Panc1 (cell line): Measurements from ENCODE around the gene RBP4. TPM values are rescaled to one million over a fixed set of nuclear protein-coding genes. Genes with fewer than 3 reads are reported as not detected.

Source experiments
- ATAC-seq: fragments of 200-7000 bp; cut with Tn5 transposase; 2 replicates; pipeline ENCODE4 v1.9.1; 2020; ENCODE audit warnings: mild to moderate bottlenecking, moderate library complexity
- BruUV-seq: library from RNA; stranded (reverse); fragments of 400-500 nt; replicated peaks from 2 replicates; lab custom pipeline; 2021; lab: Mats Ljungman, UMichigan
- CTCF ChIA-PET: fragments of 300-600 bp; sonication (Branson Sonifier 250); formaldehyde crosslinking; loops from one replicate; lab custom pipeline; 2022; ENCODE audit warnings: antibody characterized with exemption; lab: Charles Lee
- POLR2A ChIA-PET: fragments of 300-600 bp; sonication (Branson Sonifier 250); formaldehyde crosslinking; loops from one replicate; lab custom pipeline; 2022; ENCODE audit warnings: antibody characterized with exemption; lab: Charles Lee
- DNase-seq: peaks from one replicate; pipeline ENCODE4 v3.0.0-alpha.2; 2010; ENCODE audit warnings: low read depth, low spot score
- H3K27ac ChIP-seq: 2 replicates; pipeline ENCODE4 v1.5.1; 2011; ENCODE audit warnings: mild to moderate bottlenecking, low read length, inconsistent platforms
- H3K27me3 ChIP-seq: fragments of 200-500 bp; sonication (Bioruptor generic); 2 replicates; pipeline ENCODE4 v1.6.0; 2014; ENCODE audit warnings: low read length, inconsistent platforms; ENCODE audit not compliant: control insufficient read depth, insufficient read depth
- H3K36me3 ChIP-seq: fragments of 200-500 bp; sonication (Bioruptor generic); 2 replicates; pipeline ENCODE4 v1.5.1; 2014; ENCODE audit warnings: inconsistent platforms, mild to moderate bottlenecking, low read length, moderate library complexity; ENCODE audit not compliant: control insufficient read depth, insufficient read depth
- H3K4me1 ChIP-seq: 2 replicates; pipeline ENCODE4 v1.5.1; 2011; ENCODE audit warnings: inconsistent platforms, mild to moderate bottlenecking, low read length, moderate library complexity; ENCODE audit not compliant: control insufficient read depth, insufficient read depth
- H3K4me3 ChIP-seq, 2 experiments: 2 replicates each; pipeline ENCODE4 v1.5.1; 2011 to 2012; ENCODE audit warnings: low read depth in 2 of 2, low read length in 2 of 2, mild to moderate bottlenecking in 2 of 2, inconsistent platforms in 1 of 2, moderate library complexity in 1 of 2
- H3K9me3 ChIP-seq: fragments of 200-500 bp; sonication (Bioruptor generic); 2 replicates; pipeline ENCODE4 v1.5.1; 2014; ENCODE audit warnings: low read depth, mild to moderate bottlenecking, inconsistent platforms, low read length, moderate library complexity; ENCODE audit not compliant: control insufficient read depth, insufficient read depth
- POLR2AphosphoS5 ChIP-seq: IDR thresholded peaks from 2 replicates; pipeline ENCODE4 v1.6.1; 2012; ENCODE audit warnings: mild to moderate bottlenecking, low read depth, low read length, moderate library complexity
- REST ChIP-seq, 2 experiments: IDR thresholded peaks; 2 replicates each; pipeline ENCODE4 v1.6.1; 2011 to 2012; ENCODE audit warnings: low read depth in 2 of 2, control low read depth in 1 of 2, low read length in 1 of 2, mild to moderate bottlenecking in 1 of 2, moderate library complexity in 1 of 2; ENCODE audit not compliant: insufficient read depth in 1 of 2
- SIN3A ChIP-seq: IDR thresholded peaks from 2 replicates; pipeline ENCODE4 v1.6.1; 2012; ENCODE audit warnings: low read depth, mild to moderate bottlenecking, low read length, moderate library complexity, borderline replicate concordance; ENCODE audit not compliant: insufficient read depth
- TCF7L2 ChIP-seq: IDR thresholded peaks from 2 replicates; pipeline ENCODE4 v1.6.1; 2011; ENCODE audit warnings: mild to moderate bottlenecking, low read depth, low read length, inconsistent platforms
- in situ Hi-C: cut with HindIII; loops from 2 replicates; pipeline ENCODE4 v1.10.0; 2016; ENCODE audit warnings: low sequenced_read_pairs, low pct_unique_long_range_greater_than_20kb
- intact Hi-C: fragments of 100-400 bp; cut with micrococcal nuclease; formaldehyde crosslinking; loops from one replicate; pipeline ENCODE4 v1.10.0; 2022; ENCODE audit not compliant: unreplicated experiment
- total RNA-seq: library from RNA; stranded (reverse); gene quantifications from one replicate; pipeline ENCODE4 v1.2.1, GENCODE V29; 2021; ENCODE audit not compliant: unreplicated experiment
- TF ChIP-seq, protein P1 (sequence below): fragments of 450-650 bp; IDR thresholded peaks from 2 replicates; pipeline ENCODE4 v1.5.1; 2017; ENCODE audit warnings: mild to moderate bottlenecking

RBP4 gene
- total RNA-seq, 1 experiment from 2014 or later = 6.9 TPM

DNA sequence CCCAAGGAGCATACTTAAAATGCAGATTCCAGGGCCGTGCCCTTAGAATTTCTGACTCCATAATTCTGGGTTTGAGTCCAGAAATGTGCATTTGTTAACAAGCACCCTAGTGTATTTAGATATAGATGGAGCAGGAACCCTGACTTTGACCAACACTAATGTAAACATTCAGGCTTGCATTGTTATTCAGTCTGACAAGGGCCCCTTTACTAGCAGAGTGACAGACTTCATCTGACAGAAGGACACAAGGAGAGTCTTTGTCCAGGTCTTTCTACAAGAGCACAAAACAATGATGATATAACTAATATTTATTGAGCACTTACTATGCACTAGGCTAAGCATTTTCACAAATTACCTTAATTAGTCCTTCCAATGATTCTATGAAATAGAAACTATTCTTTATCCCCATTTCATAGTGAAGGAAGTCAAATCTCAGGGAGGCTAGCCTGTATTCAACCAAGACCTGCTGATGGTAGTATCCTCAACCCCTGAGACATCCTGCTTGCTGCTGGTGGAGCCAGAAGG, 3.9 kb downstream of the RBP4 start:
- in situ Hi-C loops = no loop called here
- ChIA-PET CTCF (no interaction called here), POLR2A (no interaction called here)
- Histone ChIP-seq H3K36me3 (no peaks in the 10 kb centered on the region), H3K9me3 (no peaks in the 10 kb centered on the region), H3K27ac (no peak overlapping the region), H3K4me3 (no peak overlapping the region), H3K4me1 (no peaks in the 10 kb centered on the region), H3K27me3 (peaks cover 6% of the 10 kb centered on the region)
- ATAC-seq = no peak
- DNase-seq = no peak
- intact Hi-C loops = no loop called here
- TF ChIP-seq, protein P1, sequence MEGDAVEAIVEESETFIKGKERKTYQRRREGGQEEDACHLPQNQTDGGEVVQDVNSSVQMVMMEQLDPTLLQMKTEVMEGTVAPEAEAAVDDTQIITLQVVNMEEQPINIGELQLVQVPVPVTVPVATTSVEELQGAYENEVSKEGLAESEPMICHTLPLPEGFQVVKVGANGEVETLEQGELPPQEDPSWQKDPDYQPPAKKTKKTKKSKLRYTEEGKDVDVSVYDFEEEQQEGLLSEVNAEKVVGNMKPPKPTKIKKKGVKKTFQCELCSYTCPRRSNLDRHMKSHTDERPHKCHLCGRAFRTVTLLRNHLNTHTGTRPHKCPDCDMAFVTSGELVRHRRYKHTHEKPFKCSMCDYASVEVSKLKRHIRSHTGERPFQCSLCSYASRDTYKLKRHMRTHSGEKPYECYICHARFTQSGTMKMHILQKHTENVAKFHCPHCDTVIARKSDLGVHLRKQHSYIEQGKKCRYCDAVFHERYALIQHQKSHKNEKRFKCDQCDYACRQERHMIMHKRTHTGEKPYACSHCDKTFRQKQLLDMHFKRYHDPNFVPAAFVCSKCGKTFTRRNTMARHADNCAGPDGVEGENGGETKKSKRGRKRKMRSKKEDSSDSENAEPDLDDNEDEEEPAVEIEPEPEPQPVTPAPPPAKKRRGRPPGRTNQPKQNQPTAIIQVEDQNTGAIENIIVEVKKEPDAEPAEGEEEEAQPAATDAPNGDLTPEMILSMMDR = no peak
- TF ChIP-seq SIN3A (no peak), POLR2AphosphoS5 (no peak), TCF7L2 (no peak), REST (IDR thresholded peaks at IDR 0.05; ENCODE audit: insufficient read depth in 1 of 2, low read depth in 2 of 2, low read length in 1 of 2) (no peak)
- BruUV-seq = no TSS peak

DNA sequence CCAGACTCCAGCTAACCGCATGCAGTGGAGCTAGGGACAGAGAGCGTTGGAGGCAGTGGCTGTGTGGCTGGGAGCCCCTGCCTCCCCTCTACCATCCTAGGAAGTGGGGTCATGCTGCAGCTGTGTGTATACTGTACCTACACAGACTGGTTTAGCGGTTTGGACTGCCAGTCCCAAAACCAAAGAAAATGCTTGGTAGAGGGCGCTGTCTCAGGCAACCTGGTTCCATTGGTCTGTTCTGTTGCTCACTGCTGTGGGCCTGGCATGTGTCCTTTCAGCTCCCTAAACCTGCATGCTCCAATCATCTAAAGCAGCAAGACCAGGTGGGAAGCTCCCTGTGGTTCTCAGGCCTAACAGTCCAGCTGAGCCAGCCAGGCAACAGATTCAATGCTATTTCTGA, 4.5 kb downstream of the RBP4 start:
- TF ChIP-seq SIN3A (no peak), TCF7L2 (no peak), POLR2AphosphoS5 (no peak), REST (IDR thresholded peaks at IDR 0.05; ENCODE audit: insufficient read depth in 1 of 2, low read depth in 2 of 2, low read length in 1 of 2) (no peak)
- TF ChIP-seq, protein P1 = no peak; the same call in 1 of the 2 replicates
- no peak for ATAC-seq
- H3K4me1 ChIP-seq = no peaks in the 10 kb centered on the region
- in situ Hi-C loops (no loop called here), intact Hi-C loops (no loop called here)
- H3K27ac ChIP-seq = no peak overlapping the region
- no peak for DNase-seq
- no TSS peak for BruUV-seq
- no peaks in the 10 kb centered on the region; the same call in 1 of the 2 replicates for H3K27me3 ChIP-seq
- H3K9me3 ChIP-seq = no peaks in the 10 kb centered on the region
- no peak overlapping the region for H3K4me3 ChIP-seq
- ChIA-PET POLR2A (no interaction called here), CTCF (no interaction called here)
- no peaks in the 10 kb centered on the region for H3K36me3 ChIP-seq
